ENCODE results near the gene LIPG.

DNA sequence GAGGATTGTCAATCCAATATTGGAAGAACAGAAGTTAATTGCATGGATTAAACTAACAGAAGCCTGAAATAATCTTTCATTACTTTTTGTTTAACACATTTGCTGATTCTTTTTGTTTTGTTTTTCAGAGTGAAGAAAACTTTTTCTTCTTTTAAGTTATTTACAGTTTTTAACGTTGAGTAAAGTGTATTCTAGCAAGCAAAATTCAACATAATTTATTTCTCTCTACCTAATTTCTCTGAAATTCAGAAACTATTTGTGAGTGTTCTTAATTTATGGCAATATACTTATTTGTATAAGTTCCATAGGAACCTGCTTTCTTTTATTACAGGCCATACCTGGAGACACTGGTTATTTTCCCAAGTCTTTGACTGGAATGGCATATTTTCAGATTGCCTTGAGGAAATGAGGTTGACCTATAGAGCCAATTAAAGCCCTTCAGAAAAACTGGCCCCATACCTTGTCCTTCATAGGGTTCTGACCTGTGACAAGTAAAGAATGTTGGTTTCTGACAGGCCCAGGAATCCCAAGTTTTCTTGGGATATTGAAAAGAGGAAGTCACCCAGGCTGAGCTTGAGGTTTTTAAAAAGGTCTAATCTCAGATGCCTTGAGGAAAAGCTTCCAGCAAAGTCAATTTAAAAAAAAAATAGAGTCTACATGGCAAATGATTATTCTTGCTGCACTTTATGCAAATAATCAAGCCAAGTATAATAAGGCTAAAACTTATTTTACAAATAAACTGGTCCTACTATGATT is 26.8 kb upstream of the LIPG start:
- TF ChIP-seq EZH2 (IDR thresholded peaks at IDR 0.05): no peak
- no peak for TF ChIP-seq FOXP2 (optimal IDR thresholded peaks at IDR 0.05; ENCODE audit: control extremely low read depth, extremely low read length, insufficient read depth)
